HG03097 (cell line): ENCODE data around the gene RAVER1.

Experiments used
- ATAC-seq: cut with Tn5 transposase; IDR thresholded peaks from one replicate; pipeline ENCODE4 v1.9.1; 2021; ENCODE audit not compliant: unreplicated experiment, low FRiP score

RAVER1 gene

DNA sequence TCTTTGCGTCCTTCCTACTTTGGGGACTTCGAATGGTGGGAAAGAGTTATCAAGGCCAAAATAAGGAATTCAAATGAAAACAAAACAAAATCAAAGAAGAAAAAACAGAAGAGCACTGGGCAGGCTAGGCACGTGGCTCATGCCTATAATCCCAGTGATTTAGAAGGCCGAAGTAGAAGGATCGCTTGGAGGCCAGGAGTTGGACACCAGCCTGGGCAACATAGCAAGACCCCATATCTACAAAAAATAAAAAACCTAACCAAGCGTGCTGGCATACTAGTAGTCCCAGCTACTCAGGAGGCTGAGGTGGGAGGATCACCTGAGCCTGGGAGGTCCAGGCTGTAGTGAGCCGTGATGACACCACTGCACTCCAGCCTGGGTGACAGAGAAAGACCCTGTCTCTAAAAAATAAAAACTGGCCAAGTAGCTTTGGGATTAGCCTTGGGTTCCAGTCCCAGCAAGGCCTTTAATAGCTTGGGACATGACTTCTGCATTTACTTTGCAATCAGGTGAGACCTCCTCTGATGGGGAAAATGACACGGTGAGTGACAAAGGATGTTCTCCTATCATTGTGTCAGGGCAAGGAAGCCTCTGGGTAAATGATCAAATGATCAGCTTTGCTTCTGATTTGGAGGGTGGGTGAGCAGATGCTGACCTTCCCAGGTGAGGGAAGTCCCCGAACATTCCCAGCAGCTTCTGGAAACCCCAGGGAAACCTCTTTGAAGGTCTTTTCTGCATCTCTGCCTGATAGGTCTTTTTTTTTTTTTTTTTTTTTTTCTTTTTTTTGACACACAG, 55.3 kb downstream of the RAVER1 start:
- no peak for ATAC-seq

DNA sequence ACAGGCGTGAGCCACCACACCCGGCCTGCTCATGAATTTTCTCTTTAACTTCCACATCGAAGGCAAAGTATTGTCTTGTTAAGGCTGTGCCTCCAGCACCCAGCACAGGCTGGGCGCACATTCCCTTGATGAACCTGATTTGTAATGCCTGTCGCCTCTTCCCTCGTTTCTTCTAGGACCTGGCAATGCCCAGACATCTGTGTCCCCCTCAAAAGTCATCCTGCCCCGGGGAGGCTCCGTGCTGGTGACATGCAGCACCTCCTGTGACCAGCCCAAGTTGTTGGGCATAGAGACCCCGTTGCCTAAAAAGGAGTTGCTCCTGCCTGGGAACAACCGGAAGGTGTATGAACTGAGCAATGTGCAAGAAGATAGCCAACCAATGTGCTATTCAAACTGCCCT, 58.7 kb downstream of the RAVER1 start:
- no peak for ATAC-seq

DNA sequence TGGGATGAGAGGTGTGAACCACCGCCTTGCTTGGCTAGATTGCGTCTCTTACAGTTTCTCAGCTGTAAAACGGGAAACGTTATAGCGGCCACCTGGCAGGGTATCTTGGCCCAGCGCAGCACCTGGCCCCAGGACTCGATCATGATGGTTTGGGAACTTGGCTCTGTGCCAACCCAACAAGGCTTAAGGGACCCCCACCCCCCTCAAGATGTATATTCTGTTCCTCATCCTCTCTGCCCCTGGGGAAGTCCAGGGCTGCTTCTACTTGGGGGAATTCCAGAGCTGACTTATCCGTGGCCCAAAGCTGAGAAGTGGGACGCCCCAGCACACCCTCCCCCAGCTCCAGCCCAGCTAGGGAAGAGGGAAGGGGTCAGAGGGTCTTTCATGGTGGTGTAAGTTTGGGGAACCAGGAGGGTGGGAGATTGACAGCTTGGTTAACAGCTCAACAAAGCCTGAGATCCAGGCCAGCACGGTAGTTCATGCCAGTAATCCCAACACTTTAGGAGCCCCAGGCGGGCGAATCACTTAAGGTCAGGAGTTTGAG, 61.7 kb downstream of the RAVER1 start:
- peak; percentile 20 for ATAC-seq

DNA sequence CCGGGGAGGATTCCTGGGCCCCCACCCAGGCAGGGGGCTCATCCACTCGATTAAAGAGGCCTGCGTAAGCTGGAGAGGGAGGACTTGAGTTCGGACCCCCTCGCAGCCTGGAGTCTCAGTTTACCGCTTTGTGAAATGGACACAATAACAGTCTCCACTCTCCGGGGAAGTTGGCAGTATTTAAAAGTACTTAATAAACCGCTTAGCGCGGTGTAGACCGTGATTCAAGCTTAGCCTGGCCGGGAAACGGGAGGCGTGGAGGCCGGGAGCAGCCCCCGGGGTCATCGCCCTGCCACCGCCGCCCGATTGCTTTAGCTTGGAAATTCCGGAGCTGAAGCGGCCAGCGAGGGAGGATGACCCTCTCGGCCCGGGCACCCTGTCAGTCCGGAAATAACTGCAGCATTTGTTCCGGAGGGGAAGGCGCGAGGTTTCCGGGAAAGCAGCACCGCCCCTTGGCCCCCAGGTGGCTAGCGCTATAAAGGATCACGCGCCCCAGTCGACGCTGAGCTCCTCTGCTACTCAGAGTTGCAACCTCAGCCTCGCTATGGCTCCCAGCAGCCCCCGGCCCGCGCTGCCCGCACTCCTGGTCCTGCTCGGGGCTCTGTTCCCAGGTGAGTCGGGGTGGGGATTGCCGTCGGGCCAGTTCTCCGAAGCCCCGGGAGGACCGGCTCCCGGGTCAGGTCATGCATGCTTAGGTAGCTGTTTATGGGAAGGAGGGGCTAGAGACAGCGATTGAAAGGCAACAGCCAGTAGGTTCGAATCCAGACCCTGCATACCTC, 62.5 kb downstream of the RAVER1 start, which contains the start of gene ICAM1:
Gene ICAM1, plus strand, starts transcription at position 505 of the 779 bp plus-strand sequence. Its CDS starts 40 bp downstream, at position 545.
- ATAC-seq = peak; percentile 45

DNA sequence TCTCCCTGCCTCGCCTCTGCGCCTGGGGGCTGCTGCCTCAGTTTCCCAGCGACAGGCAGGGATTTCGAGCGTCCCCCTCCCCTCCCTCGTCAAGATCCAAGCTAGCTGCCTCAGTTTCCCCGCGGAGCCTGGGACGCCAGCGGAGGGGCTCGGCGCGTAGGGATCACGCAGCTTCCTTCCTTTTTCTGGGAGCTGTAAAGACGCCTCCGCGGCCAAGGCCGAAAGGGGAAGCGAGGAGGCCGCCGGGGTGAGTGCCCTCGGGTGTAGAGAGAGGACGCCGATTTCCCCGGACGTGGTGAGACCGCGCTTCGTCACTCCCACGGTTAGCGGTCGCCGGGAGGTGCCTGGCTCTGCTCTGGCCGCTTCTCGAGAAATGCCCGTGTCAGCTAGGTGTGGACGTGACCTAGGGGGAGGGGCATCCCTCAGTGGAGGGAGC, 63.1 kb downstream of the RAVER1 start:
- peak; percentile 36 for ATAC-seq

DNA sequence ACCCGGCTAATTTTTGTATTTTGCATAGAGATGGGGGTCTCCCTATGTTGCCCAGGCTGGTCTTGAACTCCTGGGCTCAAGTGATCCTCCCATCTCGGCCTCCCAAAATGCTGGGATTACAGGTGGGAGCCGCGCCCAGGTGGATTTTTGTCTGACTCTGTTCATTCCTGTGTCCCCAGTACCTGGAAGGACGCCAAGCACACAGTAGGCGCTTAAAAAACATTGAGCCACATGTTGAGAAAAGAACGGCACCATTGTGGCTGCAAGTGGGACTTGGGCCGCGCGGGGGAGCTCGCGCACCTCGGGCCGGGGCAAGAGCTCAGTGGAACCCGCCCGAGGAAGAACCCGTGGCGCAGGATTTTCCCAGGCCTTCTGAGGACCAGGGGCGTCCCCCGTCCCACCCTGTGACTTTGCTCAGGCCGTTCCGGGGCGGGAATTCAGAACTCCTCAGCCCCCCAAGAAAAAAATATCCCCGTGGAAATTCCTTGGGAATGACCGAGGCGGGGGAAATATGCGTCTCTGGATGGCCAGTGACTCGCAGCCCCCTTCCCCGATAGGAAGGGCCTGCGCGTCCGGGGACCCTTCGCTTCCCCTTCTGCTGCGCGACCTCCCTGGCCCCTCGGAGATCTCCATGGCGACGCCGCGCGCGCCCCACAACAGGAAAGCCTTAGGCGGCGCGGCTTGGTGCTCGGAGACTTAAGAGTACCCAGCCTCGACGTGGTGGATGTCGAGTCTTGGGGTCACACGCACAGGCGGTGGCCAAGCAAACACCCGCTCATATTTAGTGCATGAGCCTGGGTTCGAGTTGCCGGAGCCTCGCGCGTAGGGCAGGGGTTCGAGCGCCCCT, 63.8 kb downstream of the RAVER1 start:
- ATAC-seq = peak; percentile 30

DNA sequence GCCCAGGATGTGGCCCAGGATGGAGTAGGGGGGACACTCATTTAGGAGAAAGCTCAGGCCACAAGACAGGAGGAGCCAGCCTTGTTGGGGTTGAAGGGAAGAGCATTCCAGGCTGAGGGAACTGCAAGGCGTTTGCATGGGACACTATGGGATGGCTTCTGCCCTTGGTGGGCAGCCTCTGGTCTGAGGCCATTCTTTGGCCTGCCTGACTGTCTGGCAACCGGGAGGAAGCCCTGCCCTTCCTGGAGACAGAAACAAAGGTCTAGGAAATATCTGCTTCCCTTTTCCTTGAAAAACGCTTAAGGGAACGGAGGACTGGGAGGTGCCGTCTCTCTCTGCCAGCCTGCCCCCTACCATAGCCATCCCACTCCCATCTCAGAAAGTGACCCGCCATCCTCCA, 65.3 kb downstream of the RAVER1 start:
- no peak for ATAC-seq

DNA sequence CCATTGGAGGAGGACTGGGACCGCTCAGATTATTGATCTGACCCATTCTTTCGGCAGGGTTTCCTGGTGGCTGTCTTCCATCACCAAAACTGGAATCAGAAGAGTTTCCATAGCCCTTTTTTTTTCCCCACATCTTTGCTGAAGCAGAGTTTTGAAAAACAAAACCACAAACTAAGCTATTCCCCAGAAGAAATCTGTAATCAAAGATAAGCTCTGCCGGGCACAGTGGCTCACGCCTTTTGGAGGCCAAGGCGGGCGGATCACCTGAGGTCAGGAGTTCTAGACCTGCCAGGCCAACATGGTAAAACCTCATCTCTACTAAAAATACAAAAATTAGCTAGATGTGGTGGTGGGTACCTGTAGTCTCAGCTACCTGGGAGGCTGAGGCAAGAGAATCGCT, 66.6 kb downstream of the RAVER1 start:
- no peak for ATAC-seq
